ENCODE measurements around the gene ZNF595. TPM values are rescaled to one million over a fixed set of nuclear protein-coding genes. Genes with fewer than 3 reads are reported as not detected.
A peak's percentile ranks its signal among the peaks of the same experiment; 100 is the strongest.

ZNF595 gene
- polyA plus RNA-seq, 1 donor from 2014 or later, result 15.1 TPM

DNA sequence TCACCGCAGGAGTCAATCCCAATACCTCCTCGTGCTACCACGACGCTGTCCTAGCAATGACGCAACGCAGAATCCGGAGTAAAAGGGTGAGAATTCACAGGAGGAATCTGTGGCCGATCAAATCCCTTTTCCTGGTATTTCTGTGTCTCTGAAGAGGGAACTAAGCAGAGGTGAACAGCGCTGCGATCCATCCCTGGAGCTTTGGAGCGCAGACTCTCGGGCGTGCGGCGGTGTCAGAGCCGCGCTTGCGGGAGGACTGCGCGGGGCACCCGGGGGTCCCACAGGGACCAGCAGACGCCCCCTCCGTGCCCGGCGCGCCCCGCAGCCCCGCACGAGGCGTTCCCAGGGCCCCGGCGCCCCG, 53.9 kb downstream of the ZNF595 start:
- Histone ChIP-seq H3K9me3 (ENCODE audit: low read length) (peaks cover 24% of the 10 kb centered on the region), H3K4me2 (ENCODE audit: low read length) (no peak overlapping the region), H3K27me3 (ENCODE audit: insufficient read depth, low read depth, low read length) (peaks cover 44% of the 10 kb centered on the region), H3F3A (ENCODE audit: insufficient read depth, low read length, poor library complexity, severe bottlenecking) (no peaks in the 10 kb centered on the region), H4K20me1 (ENCODE audit: insufficient read depth) (no peaks in the 10 kb centered on the region), H2AFZ (ENCODE audit: low read depth, low read length) (no peak overlapping the region), H3K9me2 (ENCODE audit: insufficient read depth, low read length) (no peaks in the 10 kb centered on the region), H3K79me2 (replicated peaks; ENCODE audit: insufficient read depth, low read length) (no peaks in the 10 kb centered on the region), H3K36me3 (ENCODE audit: insufficient read depth, low read length) (no peaks in the 10 kb centered on the region), H3K4me3 (ENCODE audit: low read length) (peak overlapping the region; percentile 58), H3K9ac (ENCODE audit: low read length) (no peak overlapping the region), H3K27ac (ENCODE audit: low read length) (no peak overlapping the region)
- TF ChIP-seq POLR2AphosphoS5 (IDR thresholded peaks at IDR 0.05) (no peak), RAD21 (conservative IDR thresholded peaks at IDR 0.05) (no peak), SMC3 (conservative IDR thresholded peaks at IDR 0.05; ENCODE audit: poor library complexity) (no peak), EZH2 (IDR thresholded peaks at IDR 0.05; ENCODE audit: borderline replicate concordance, insufficient read depth, low read length, poor library complexity, severe bottlenecking) (no peak), EP300 (conservative IDR thresholded peaks at IDR 0.05; ENCODE audit: poor library complexity, severe bottlenecking) (no peak), TAF1 (IDR thresholded peaks at IDR 0.05; ENCODE audit: low read depth) (no peak), MXI1 (conservative IDR thresholded peaks at IDR 0.05; ENCODE audit: poor library complexity, severe bottlenecking) (no peak)
- TF ChIP-seq, protein P1, sequence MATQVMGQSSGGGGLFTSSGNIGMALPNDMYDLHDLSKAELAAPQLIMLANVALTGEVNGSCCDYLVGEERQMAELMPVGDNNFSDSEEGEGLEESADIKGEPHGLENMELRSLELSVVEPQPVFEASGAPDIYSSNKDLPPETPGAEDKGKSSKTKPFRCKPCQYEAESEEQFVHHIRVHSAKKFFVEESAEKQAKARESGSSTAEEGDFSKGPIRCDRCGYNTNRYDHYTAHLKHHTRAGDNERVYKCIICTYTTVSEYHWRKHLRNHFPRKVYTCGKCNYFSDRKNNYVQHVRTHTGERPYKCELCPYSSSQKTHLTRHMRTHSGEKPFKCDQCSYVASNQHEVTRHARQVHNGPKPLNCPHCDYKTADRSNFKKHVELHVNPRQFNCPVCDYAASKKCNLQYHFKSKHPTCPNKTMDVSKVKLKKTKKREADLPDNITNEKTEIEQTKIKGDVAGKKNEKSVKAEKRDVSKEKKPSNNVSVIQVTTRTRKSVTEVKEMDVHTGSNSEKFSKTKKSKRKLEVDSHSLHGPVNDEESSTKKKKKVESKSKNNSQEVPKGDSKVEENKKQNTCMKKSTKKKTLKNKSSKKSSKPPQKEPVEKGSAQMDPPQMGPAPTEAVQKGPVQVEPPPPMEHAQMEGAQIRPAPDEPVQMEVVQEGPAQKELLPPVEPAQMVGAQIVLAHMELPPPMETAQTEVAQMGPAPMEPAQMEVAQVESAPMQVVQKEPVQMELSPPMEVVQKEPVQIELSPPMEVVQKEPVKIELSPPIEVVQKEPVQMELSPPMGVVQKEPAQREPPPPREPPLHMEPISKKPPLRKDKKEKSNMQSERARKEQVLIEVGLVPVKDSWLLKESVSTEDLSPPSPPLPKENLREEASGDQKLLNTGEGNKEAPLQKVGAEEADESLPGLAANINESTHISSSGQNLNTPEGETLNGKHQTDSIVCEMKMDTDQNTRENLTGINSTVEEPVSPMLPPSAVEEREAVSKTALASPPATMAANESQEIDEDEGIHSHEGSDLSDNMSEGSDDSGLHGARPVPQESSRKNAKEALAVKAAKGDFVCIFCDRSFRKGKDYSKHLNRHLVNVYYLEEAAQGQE (IDR thresholded peaks at IDR 0.05; ENCODE audit: borderline replicate concordance), result no peak
- TF ChIP-seq, protein P2, sequence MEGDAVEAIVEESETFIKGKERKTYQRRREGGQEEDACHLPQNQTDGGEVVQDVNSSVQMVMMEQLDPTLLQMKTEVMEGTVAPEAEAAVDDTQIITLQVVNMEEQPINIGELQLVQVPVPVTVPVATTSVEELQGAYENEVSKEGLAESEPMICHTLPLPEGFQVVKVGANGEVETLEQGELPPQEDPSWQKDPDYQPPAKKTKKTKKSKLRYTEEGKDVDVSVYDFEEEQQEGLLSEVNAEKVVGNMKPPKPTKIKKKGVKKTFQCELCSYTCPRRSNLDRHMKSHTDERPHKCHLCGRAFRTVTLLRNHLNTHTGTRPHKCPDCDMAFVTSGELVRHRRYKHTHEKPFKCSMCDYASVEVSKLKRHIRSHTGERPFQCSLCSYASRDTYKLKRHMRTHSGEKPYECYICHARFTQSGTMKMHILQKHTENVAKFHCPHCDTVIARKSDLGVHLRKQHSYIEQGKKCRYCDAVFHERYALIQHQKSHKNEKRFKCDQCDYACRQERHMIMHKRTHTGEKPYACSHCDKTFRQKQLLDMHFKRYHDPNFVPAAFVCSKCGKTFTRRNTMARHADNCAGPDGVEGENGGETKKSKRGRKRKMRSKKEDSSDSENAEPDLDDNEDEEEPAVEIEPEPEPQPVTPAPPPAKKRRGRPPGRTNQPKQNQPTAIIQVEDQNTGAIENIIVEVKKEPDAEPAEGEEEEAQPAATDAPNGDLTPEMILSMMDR (IDR thresholded peaks at IDR 0.05; ENCODE audit: poor library complexity, severe bottlenecking), result no peak

DNA sequence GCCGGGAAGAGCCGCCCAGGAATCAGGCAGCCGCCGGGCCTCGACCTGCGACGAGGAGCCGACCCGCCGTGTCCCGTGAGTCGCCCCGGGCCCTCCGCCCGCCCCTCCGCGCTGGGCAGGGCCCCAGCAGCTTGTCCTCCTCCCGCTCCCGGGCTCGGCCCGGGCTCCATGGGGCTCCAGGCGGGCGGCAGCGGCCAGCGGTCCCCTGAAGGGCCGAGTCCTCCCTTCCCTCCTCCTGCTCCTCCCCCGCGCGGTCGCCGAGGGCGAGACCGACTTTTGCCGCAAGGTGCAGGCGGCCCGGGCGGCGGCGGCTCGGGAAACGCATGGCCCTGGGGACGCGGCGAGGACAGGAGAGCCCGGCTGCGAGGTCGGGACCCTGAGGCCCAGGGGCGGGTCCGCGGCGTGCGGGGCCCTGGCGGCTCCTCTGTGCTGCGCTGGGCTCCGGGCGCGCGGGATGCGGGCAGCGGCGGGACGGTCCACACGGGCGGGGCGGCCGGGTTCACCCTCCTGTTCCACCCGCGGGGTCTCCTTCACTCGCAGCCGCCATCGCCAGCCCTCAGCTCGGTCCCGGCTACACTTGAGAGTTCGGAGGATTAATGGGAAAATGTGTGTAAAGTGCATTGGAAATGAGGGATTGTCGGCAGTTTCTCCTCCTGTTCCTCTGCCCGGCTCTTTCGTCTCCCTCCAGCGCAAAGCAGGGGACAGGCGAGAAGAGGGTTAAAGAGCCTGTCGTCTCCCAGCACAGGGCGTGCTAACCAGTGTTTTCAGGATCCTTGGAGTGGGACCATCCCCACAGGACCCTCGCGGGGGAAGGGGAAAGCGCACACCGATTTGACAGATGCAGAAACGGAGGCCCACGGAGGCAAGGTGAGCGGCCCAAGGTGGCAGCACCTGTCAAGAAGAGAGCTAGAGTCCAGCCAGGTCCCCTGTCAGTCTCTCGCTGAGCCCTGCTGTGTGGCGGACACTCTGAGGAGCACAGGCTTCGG, 54.6 kb downstream of the ZNF595 start:
- H3K27ac ChIP-seq (ENCODE audit: low read length), result no peak overlapping the region
- H3K9me3 ChIP-seq (ENCODE audit: low read length), result peaks cover 24% of the 10 kb centered on the region
- no peaks in the 10 kb centered on the region for H4K20me1 ChIP-seq (ENCODE audit: insufficient read depth)
- H3F3A ChIP-seq (ENCODE audit: insufficient read depth, low read length, poor library complexity, severe bottlenecking), result no peaks in the 10 kb centered on the region
- H3K9ac ChIP-seq (ENCODE audit: low read length), result no peak overlapping the region
- TF ChIP-seq POLR2AphosphoS5 (IDR thresholded peaks at IDR 0.05), result no peak
- TF ChIP-seq RAD21 (conservative IDR thresholded peaks at IDR 0.05), result no peak
- TF ChIP-seq, protein P1 (IDR thresholded peaks at IDR 0.05; ENCODE audit: borderline replicate concordance), result no peak
- no peak for TF ChIP-seq MXI1 (conservative IDR thresholded peaks at IDR 0.05; ENCODE audit: poor library complexity, severe bottlenecking)
- no peak for TF ChIP-seq TAF1 (IDR thresholded peaks at IDR 0.05; ENCODE audit: low read depth)
- no peak for TF ChIP-seq EP300 (conservative IDR thresholded peaks at IDR 0.05; ENCODE audit: poor library complexity, severe bottlenecking)
- TF ChIP-seq SMC3 (conservative IDR thresholded peaks at IDR 0.05; ENCODE audit: poor library complexity), result no peak
- no peak for TF ChIP-seq EZH2 (IDR thresholded peaks at IDR 0.05; ENCODE audit: borderline replicate concordance, insufficient read depth, low read length, poor library complexity, severe bottlenecking)
- TF ChIP-seq, protein P2 (IDR thresholded peaks at IDR 0.05; ENCODE audit: poor library complexity, severe bottlenecking), result no peak
- H3K27me3 ChIP-seq (ENCODE audit: insufficient read depth, low read depth, low read length), result peaks cover 44% of the 10 kb centered on the region
- no peaks in the 10 kb centered on the region for H3K36me3 ChIP-seq (ENCODE audit: insufficient read depth, low read length)
- peak overlapping the region; percentile 58 for H3K4me3 ChIP-seq (ENCODE audit: low read length)
- no peaks in the 10 kb centered on the region for H3K79me2 ChIP-seq (replicated peaks; ENCODE audit: insufficient read depth, low read length)
- H3K4me2 ChIP-seq (ENCODE audit: low read length), result no peak overlapping the region
- H2AFZ ChIP-seq (ENCODE audit: low read depth, low read length), result no peak overlapping the region
- H3K9me2 ChIP-seq (ENCODE audit: insufficient read depth, low read length), result no peaks in the 10 kb centered on the region
